Measurements from ENCODE around the gene DEXI. TPM values are rescaled to one million over a fixed set of nuclear protein-coding genes. Genes with fewer than 3 reads are reported as not detected.
A peak's percentile ranks its signal among the peaks of the same experiment; 100 is the strongest.

Gene DEXI
- total and polyA plus RNA-seq, 2 of the 13 experiments (the other 11 are each of a cell fraction or from before 2014, with no cell fraction given): 51.5 to 70.4 TPM

DNA sequence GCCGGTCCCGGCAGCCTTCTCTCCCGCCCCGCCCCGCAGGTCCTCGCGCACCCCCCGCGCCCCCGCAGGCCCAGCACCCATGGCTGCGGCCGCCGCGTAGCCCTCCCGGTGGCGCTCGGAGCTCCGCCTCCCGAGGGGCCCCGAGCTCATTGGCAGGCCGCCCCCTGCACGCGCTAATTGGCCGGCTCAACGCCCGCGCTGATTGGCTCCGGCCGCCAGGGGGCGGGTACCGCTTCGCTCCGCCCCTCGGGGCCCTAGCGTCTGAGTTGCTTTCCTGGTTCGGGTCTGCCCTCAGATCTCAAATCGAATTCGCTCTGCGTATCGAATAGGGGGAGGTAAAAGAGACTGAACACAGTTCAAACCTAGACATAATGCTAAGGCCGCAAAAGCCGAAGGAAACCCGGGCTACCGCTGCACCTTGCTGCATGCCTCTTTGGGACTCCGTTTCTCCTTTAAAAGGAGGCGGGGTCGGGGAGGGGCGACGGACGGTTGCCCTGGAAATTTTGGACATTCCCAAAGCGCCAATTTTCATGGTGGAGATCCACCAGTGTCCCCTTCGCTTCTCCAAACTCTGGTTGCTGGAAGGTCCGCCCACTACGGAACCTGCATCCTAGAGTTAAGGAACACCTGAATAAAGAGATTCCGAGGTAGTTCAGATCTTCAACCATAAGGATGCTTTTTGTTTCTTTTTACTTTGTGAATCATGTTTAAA is at the start of gene DEXI (continued):
- TF ChIP-seq ELK4 (CRISPR knock-in tag; IDR thresholded peaks at IDR 0.05; ENCODE audit: borderline replicate concordance) (no peak), ZNF572 (CRISPR knock-in tag; IDR thresholded peaks at IDR 0.05) (no peak), ZNF512B (CRISPR knock-in tag; IDR thresholded peaks at IDR 0.05; ENCODE audit: borderline replicate concordance) (no peak), EHMT2 (IDR thresholded peaks at IDR 0.05; ENCODE audit: borderline replicate concordance, low read depth, low read length) (peak; percentile 25; the same call in 1 of the 2 replicates), CBX5 (CRISPR knock-in tag; IDR thresholded peaks at IDR 0.05; ENCODE audit: borderline replicate concordance) (peak; percentile 61; the same call in 1 of the 2 replicates), ZFX (CRISPR knock-in tag; IDR thresholded peaks at IDR 0.05; ENCODE audit: low read depth) (peak; percentile 81), PRMT3 (CRISPR knock-in tag; IDR thresholded peaks at IDR 0.05; ENCODE audit: borderline replicate concordance, low read depth) (no peak), DPF2 (CRISPR knock-in tag; IDR thresholded peaks at IDR 0.05; ENCODE audit: borderline replicate concordance, low read depth) (no peak), ZNF713 (CRISPR knock-in tag; IDR thresholded peaks at IDR 0.05) (no peak), ZNF781 (CRISPR knock-in tag; IDR thresholded peaks at IDR 0.05; ENCODE audit: borderline replicate concordance, not compliant biosample characterization) (no peak), AKAP8 (CRISPR knock-in tag; IDR thresholded peaks at IDR 0.05) (peak; percentile 31; the same call in 1 of the 2 replicates), TFAP4 (IDR thresholded peaks at IDR 0.05; ENCODE audit: borderline replicate concordance, low read depth) (no peak), TRAFD1 (CRISPR knock-in tag; IDR thresholded peaks at IDR 0.05; ENCODE audit: borderline replicate concordance) (peak; percentile 28; the same call in 1 of the 2 replicates), NFKBIZ (CRISPR knock-in tag; IDR thresholded peaks at IDR 0.05) (peak; percentile 28; the same call in 1 of the 2 replicates), ZNF644 (CRISPR knock-in tag; IDR thresholded peaks at IDR 0.05; ENCODE audit: low read depth) (no peak), YY1 (IDR thresholded peaks at IDR 0.05; ENCODE audit: insufficient read depth, insufficient replicate concordance, low read depth, low read length) (peak; percentile 89), BCL6 (CRISPR knock-in tag; IDR thresholded peaks at IDR 0.05) (no peak), GTF2F1 (IDR thresholded peaks at IDR 0.05; ENCODE audit: low read length) (no peak), ZNF510 (CRISPR knock-in tag; IDR thresholded peaks at IDR 0.05; ENCODE audit: low read depth) (0 out of 2 replicates have a peak, but pooled peaks have one; percentile 65), ATF7-NPFF (CRISPR knock-in tag; IDR thresholded peaks at IDR 0.05; ENCODE audit: low read depth) (0 out of 2 replicates have a peak, but pooled peaks have one; percentile 52)
- TF ChIP-seq, protein P1, sequence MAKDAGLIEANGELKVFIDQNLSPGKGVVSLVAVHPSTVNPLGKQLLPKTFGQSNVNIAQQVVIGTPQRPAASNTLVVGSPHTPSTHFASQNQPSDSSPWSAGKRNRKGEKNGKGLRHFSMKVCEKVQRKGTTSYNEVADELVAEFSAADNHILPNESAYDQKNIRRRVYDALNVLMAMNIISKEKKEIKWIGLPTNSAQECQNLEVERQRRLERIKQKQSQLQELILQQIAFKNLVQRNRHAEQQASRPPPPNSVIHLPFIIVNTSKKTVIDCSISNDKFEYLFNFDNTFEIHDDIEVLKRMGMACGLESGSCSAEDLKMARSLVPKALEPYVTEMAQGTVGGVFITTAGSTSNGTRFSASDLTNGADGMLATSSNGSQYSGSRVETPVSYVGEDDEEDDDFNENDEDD (CRISPR knock-in tag; IDR thresholded peaks at IDR 0.05; ENCODE audit: borderline replicate concordance): peak; percentile 72; the same call in 1 of the 2 replicates
